ENCODE measurements around the gene TSPAN9. TPM values are rescaled to one million over a fixed set of nuclear protein-coding genes. Genes with fewer than 3 reads are reported as not detected.

TSPAN9 gene
- total RNA-seq, 3 donors from 2014 or later (not counting 1 experiment from before 2014, with no cell fraction given), result 0.86 to 1.6 (median 1.1) TPM

DNA sequence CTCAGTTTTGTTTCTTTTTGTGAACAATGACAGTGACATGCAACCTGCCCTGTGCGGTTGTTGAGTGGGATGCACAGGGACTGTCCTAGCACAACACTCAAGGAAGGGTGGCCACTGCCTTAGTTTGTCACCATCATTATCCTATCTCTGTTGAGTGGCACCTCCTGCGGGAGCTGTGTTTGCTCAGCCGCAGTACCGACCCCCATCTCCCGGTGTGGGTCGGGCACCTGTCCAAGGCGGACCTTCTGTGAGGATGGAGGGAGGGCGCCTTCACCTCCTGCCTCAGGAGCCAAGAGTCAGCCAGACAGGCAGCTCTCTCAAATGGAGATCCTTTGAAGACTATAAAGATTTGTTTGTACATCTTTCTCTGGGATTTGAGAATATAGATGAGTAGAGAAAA lies 142.1 kb downstream of the TSPAN9 start:
- Mint-ChIP-seq H3K4me3 (no peak overlapping the region), H3K4me1 (no peaks in the 10 kb centered on the region), H3K27me3 (ENCODE audit: low read depth in 2 of 2) (no peaks in the 10 kb centered on the region), H3K9me3 (no peaks in the 10 kb centered on the region), H3K36me3 (no peaks in the 10 kb centered on the region), H3K27ac (no peak overlapping the region)
- Histone ChIP-seq H3K4me3 (ENCODE audit: low read length) (no peak overlapping the region), H3K27me3 (ENCODE audit: control insufficient read depth, insufficient read depth, low read length) (no peaks in the 10 kb centered on the region), H3K36me3 (ENCODE audit: control insufficient read depth, insufficient read depth, low read length) (no peaks in the 10 kb centered on the region), H3K27ac (ENCODE audit: low read length) (no peak overlapping the region), H3K4me1 (ENCODE audit: control insufficient read depth, insufficient read depth, low read length) (no peaks in the 10 kb centered on the region), H3K9me3 (ENCODE audit: control insufficient read depth, insufficient read depth, low read length) (no peaks in the 10 kb centered on the region)
- intact Hi-C loops (cut with micrococcal nuclease), result no loop called here
- TF ChIP-seq, protein P1, sequence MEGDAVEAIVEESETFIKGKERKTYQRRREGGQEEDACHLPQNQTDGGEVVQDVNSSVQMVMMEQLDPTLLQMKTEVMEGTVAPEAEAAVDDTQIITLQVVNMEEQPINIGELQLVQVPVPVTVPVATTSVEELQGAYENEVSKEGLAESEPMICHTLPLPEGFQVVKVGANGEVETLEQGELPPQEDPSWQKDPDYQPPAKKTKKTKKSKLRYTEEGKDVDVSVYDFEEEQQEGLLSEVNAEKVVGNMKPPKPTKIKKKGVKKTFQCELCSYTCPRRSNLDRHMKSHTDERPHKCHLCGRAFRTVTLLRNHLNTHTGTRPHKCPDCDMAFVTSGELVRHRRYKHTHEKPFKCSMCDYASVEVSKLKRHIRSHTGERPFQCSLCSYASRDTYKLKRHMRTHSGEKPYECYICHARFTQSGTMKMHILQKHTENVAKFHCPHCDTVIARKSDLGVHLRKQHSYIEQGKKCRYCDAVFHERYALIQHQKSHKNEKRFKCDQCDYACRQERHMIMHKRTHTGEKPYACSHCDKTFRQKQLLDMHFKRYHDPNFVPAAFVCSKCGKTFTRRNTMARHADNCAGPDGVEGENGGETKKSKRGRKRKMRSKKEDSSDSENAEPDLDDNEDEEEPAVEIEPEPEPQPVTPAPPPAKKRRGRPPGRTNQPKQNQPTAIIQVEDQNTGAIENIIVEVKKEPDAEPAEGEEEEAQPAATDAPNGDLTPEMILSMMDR (IDR thresholded peaks at IDR 0.05), result no peak
- no peak for DNase-seq
- 95% methylated on average over 8 of the region's 8 CpGs for WGBS (ENCODE audit: insufficient coverage)
- ATAC-seq, result no peak

GRCh38 chr12:3220382-3221321 lies 143.5 kb downstream of the TSPAN9 start:
- no peaks in the 10 kb centered on the region for H3K4me1 ChIP-seq (ENCODE audit: control insufficient read depth, insufficient read depth, low read length)
- no peaks in the 10 kb centered on the region for H3K36me3 ChIP-seq (ENCODE audit: control insufficient read depth, insufficient read depth, low read length)
- H3K4me3 ChIP-seq (ENCODE audit: low read length), result no peak overlapping the region
- WGBS (ENCODE audit: insufficient coverage), result 79% methylated on average over 21 of the region's 21 CpGs
- H3K27ac ChIP-seq (ENCODE audit: low read length), result no peak overlapping the region
- no peaks in the 10 kb centered on the region for H3K9me3 ChIP-seq (ENCODE audit: control insufficient read depth, insufficient read depth, low read length)
- ATAC-seq, result no peak
- H3K27me3 Mint-ChIP-seq (ENCODE audit: low read depth in 2 of 2), result no peaks in the 10 kb centered on the region
- no peaks in the 10 kb centered on the region for H3K27me3 ChIP-seq (ENCODE audit: control insufficient read depth, insufficient read depth, low read length)
- H3K36me3 Mint-ChIP-seq, result no peaks in the 10 kb centered on the region
- H3K9me3 Mint-ChIP-seq, result no peaks in the 10 kb centered on the region
- H3K4me3 Mint-ChIP-seq, result no peak overlapping the region
- no peak overlapping the region for H3K27ac Mint-ChIP-seq
- H3K4me1 Mint-ChIP-seq, result no peaks in the 10 kb centered on the region
- TF ChIP-seq, protein P1 (IDR thresholded peaks at IDR 0.05), result no peak
- intact Hi-C loops (cut with micrococcal nuclease), result no loop called here
- DNase-seq, result no peak

DNA sequence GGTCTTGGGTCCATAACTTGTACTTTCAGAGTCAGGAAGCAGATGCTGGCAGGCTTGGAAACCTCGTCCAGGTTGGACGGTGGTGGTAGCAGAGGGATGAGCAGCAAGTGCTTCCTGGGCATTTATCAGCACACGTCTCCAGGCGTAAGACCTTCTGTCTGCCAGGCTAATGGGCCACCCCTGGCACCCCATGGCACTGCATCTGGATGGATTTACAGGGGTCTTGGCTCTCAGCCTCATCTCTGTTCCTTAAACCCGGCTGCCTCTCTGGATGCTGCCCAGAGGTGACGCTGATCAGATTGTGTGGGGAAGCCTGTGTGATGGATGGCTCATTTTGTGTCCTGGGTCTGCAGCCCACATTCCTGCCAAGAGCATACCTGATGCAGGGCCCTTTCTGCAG lies 145.1 kb downstream of the TSPAN9 start:
- no peaks in the 10 kb centered on the region for H3K9me3 Mint-ChIP-seq
- no peak overlapping the region for H3K4me3 ChIP-seq (ENCODE audit: low read length)
- 87% methylated on average over 6 of the region's 6 CpGs for WGBS (ENCODE audit: insufficient coverage)
- no peaks in the 10 kb centered on the region for H3K4me1 Mint-ChIP-seq
- H3K4me3 Mint-ChIP-seq, result no peak overlapping the region
- DNase-seq (no peak), ATAC-seq (no peak)
- TF ChIP-seq, protein P1 (IDR thresholded peaks at IDR 0.05), result no peak
- H3K9me3 ChIP-seq (ENCODE audit: control insufficient read depth, insufficient read depth, low read length), result no peaks in the 10 kb centered on the region
- no peaks in the 10 kb centered on the region for H3K36me3 ChIP-seq (ENCODE audit: control insufficient read depth, insufficient read depth, low read length)
- H3K27ac ChIP-seq (ENCODE audit: low read length), result no peak overlapping the region
- H3K27me3 ChIP-seq (ENCODE audit: control insufficient read depth, insufficient read depth, low read length), result no peaks in the 10 kb centered on the region
- no peaks in the 10 kb centered on the region for H3K36me3 Mint-ChIP-seq
- intact Hi-C loops (cut with micrococcal nuclease), result no loop called here
- no peak overlapping the region for H3K27ac Mint-ChIP-seq
- H3K4me1 ChIP-seq (ENCODE audit: control insufficient read depth, insufficient read depth, low read length), result no peaks in the 10 kb centered on the region
- H3K27me3 Mint-ChIP-seq (ENCODE audit: low read depth in 2 of 2), result no peaks in the 10 kb centered on the region

Measured in natural killer cell (primary cell).